ENCODE data around the gene KCNE1.

KCNE1 gene

GRCh38 chr21:34545079-34545884 lies 33.3 kb upstream of the KCNE1 start:
- TF ChIP-seq CTCF (IDR thresholded peaks at IDR 0.05; ENCODE audit: insufficient read depth, low read depth, low read length, missing control alignments) = no peak
- DNase-seq (ENCODE audit: low read depth) = peak; percentile 34
- H3K4me3 ChIP-seq (ENCODE audit: low read length) = no peak overlapping the region

DNA sequence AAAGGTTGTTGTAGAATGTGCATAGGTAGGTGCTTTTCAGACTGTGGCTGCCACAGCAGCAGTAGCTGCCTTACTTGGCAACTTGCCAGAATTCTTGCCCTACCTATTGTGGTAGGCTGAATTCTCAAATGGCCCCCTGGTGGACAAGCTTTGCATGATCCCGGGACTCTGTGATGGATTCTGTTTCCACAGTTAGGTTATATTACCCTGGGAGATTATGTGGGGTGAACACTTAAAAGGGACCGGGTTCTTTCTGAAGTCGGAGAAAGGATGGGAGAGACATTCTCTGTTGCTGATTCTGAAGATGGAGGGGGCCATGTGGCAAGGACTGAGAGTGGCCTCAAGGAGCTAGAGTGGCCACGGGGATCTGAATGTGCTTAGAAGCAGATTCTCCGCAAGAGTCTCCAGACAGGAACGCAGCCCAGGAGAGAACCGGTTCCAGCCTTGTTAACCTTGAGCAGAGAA lies 32.1 kb upstream of the KCNE1 start:
- H3K4me3 ChIP-seq (ENCODE audit: low read length) = no peak overlapping the region
- TF ChIP-seq CTCF (IDR thresholded peaks at IDR 0.05; ENCODE audit: insufficient read depth, low read depth, low read length, missing control alignments) = peak; percentile 55
- DNase-seq (ENCODE audit: low read depth) = peak; percentile 86

DNA sequence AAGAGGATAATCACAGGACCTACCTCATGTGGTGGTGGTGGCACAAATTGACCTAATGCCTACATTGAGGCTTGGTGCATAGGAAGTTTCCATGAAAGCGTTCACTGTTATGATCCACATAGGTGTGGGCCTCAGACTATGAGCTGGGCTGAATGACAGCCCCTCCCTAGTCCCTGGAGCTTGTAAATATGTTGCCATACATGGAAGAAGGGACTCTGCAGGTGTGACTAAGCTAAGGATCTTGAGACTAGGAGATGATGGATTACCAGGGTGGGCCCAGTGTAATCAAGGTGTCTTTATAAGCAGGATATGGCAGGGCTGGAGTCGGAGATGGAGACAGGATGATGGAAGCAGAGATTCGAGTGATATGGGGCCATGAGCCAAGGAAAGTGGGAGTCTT lies 31.0 kb upstream of the KCNE1 start:
- no peak for DNase-seq (ENCODE audit: low read depth)

GRCh38 chr21:34540206-34540605 lies 28.2 kb upstream of the KCNE1 start:
- no peak overlapping the region for H3K4me3 ChIP-seq (ENCODE audit: low read length)
- DNase-seq (ENCODE audit: low read depth) = no peak
- no peak for TF ChIP-seq CTCF (IDR thresholded peaks at IDR 0.05; ENCODE audit: insufficient read depth, low read depth, low read length, missing control alignments)

More for the DNA sequence above, 31.0 kb upstream of the KCNE1 start:
- TF ChIP-seq CTCF (IDR thresholded peaks at IDR 0.05; ENCODE audit: insufficient read depth, low read depth, low read length, missing control alignments) = no peak
- no peak overlapping the region for H3K4me3 ChIP-seq (ENCODE audit: low read length)

GRCh38 chr21:34537838-34538237 lies 25.8 kb upstream of the KCNE1 start:
- H3K4me3 ChIP-seq (ENCODE audit: low read length) = no peak overlapping the region
- no peak for TF ChIP-seq CTCF (IDR thresholded peaks at IDR 0.05; ENCODE audit: insufficient read depth, low read depth, low read length, missing control alignments)
- DNase-seq (ENCODE audit: low read depth) = no peak

DNA sequence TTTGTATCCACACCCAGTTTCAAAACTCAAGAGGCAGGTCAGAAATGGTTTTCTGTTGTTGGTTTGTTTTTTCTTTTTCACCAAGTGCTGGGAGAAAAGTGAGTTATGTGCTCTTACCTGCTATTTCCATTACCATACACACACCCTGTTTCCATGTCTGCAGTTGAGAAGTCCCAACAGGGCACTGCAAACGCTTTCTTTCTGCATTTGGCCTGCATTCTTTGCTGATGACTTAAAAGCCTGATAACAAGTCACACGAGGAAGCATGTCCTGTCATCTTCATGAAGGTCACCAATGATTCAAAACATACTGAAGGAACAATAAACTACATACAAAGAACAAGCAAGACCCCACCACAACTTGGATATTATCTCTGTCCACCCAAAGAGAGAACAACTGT lies 24.8 kb upstream of the KCNE1 start:
- no peak overlapping the region for H3K4me3 ChIP-seq (ENCODE audit: low read length)
- TF ChIP-seq CTCF (IDR thresholded peaks at IDR 0.05; ENCODE audit: insufficient read depth, low read depth, low read length, missing control alignments) = no peak
- DNase-seq (ENCODE audit: low read depth) = peak; percentile 41

DNA sequence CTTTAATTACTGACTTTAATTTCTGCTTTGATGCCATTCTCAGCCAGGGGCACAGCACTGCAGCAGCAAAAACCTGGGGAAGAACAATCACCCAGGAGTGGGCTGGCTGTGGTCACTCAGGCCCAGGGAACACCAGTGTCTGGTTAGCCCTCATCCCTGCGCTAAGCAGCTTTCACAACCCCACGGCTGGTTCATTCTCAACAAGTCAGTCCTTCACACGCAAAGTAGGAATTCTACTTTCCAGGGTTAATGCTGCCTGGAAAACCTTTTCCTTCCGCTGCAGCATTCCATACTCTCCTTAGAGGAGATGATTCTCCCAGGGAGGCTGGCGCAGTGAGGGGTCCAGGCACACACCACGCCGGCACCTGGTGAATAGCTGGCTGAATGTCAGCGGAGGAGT lies 24.3 kb upstream of the KCNE1 start:
- no peak overlapping the region for H3K4me3 ChIP-seq (ENCODE audit: low read length)
- DNase-seq (ENCODE audit: low read depth) = no peak
- no peak for TF ChIP-seq CTCF (IDR thresholded peaks at IDR 0.05; ENCODE audit: insufficient read depth, low read depth, low read length, missing control alignments)
